Adrenal gland (tissue), 5 donors: ENCODE measurements around the gene ELMOD3.

Source experiments
- CTCF ChIP-seq, 6 experiments: fragments of 450-650 bp in 4 of 6; fragments of 200-600 bp in 2 of 6; sonication (generic) in 1 of 6; IDR thresholded peaks; 1 replicate in 5 of 6; 2 replicates in 1 of 6; pipeline versions ENCODE4 v1.5.1 to v1.8.0; 2016 to 2021; ENCODE audit warnings: antibody characterized with exemption in 6 of 6, mild to moderate bottlenecking in 2 of 6, moderate library complexity in 1 of 6
- POLR2A ChIP-seq, 2 donors: fragments of 450-650 bp; IDR thresholded peaks; one replicate each; pipeline ENCODE4 v1.6.1; 2017; ENCODE audit warnings: antibody characterized with exemption in 2 of 2, mild to moderate bottlenecking in 2 of 2, moderate library complexity in 1 of 2
- donor health status: DM: no; HTN: no; CAD: no.

GRCh38 chr2:85341269-85342029, 13.1 kb upstream of the ELMOD3 start:
- no peak for TF ChIP-seq CTCF (IDR thresholded peaks at IDR 0.05)
- no peak for TF ChIP-seq POLR2A (IDR thresholded peaks at IDR 0.05)
